SHP77 treated with DMSO at 0.1 percent for 48 hours (cell line): ENCODE data around the gene C9orf50.

ENCODE experiments used
- DNase-seq: peaks from one replicate; lab custom pipeline; 2025; lab: John Stamatoyannopoulos, UW

The C9orf50 gene

GRCh38 chr9:129590466-129590865 lies 30.4 kb downstream of the C9orf50 start:
- DNase-seq: no peak

- DNase-seq: no peak
These were observed 33.2 kb downstream of the C9orf50 start for GRCh38 chr9:129587487-129588262.

GRCh38 chr9:129586685-129587084 lies 34.2 kb downstream of the C9orf50 start:
- DNase-seq: no peak

GRCh38 chr9:129586245-129586644 lies 34.7 kb downstream of the C9orf50 start:
- no peak for DNase-seq

- DNase-seq: no peak
These were observed 35.5 kb downstream of the C9orf50 start for GRCh38 chr9:129585352-129585751.

- DNase-seq: no peak
These were observed 36.8 kb downstream of the C9orf50 start for GRCh38 chr9:129584136-129584535.

GRCh38 chr9:129583308-129584038 lies 37.4 kb downstream of the C9orf50 start:
- no peak for DNase-seq

- no peak for DNase-seq
These were observed 38.0 kb downstream of the C9orf50 start for GRCh38 chr9:129582855-129583254.

GRCh38 chr9:129581505-129582189 lies 39.3 kb downstream of the C9orf50 start:
- no peak for DNase-seq

GRCh38 chr9:129580211-129580915 lies 40.5 kb downstream of the C9orf50 start:
- DNase-seq: no peak

GRCh38 chr9:129579294-129579693 lies 41.6 kb downstream of the C9orf50 start:
- DNase-seq: no peak

GRCh38 chr9:129576546-129577543 lies 44.1 kb downstream of the C9orf50 start:
- no peak for DNase-seq

GRCh38 chr9:129575818-129576217 lies 45.1 kb downstream of the C9orf50 start:
- DNase-seq: no peak

- DNase-seq: no peak
These were observed 45.9 kb downstream of the C9orf50 start for GRCh38 chr9:129574911-129575585.

- DNase-seq: no peak
These were observed 46.9 kb downstream of the C9orf50 start for GRCh38 chr9:129573977-129574376.

GRCh38 chr9:129572517-129572916 lies 48.4 kb downstream of the C9orf50 start:
- DNase-seq: no peak

- DNase-seq: no peak
These were observed 48.9 kb downstream of the C9orf50 start for GRCh38 chr9:129572052-129572425.

- DNase-seq: no peak
These were observed 49.4 kb downstream of the C9orf50 start for GRCh38 chr9:129571298-129572051.

- no peak for DNase-seq
These were observed 50.2 kb downstream of the C9orf50 start for GRCh38 chr9:129570450-129571297.
